Lung (tissue), 12 donors: ENCODE measurements around the gene ASGR1. TPM values are rescaled to one million over a fixed set of nuclear protein-coding genes. Genes with fewer than 3 reads are reported as not detected.

Experiments
- ATAC-seq: fragments of 200-7000 bp; cut with Tn5 transposase; one replicate; pipeline ENCODE4 v1.9.1; 2020; ENCODE audit warnings: moderate number of reproducible peaks; ENCODE audit not compliant: insufficient read depth, low FRiP score
- DNase-seq, 3 donors: peaks; one replicate each; pipeline ENCODE4 v3.0.0-alpha.2; 2013 to 2017
- H3K27ac ChIP-seq, 2 donors: one replicate each; pipeline ENCODE4 v1.5.1; 2013; ENCODE audit warnings: mild to moderate bottlenecking in 2 of 2, moderate library complexity in 2 of 2, control low read depth in 1 of 2, inconsistent platforms in 1 of 2, low read depth in 1 of 2, low read length in 1 of 2
- H3K27me3 ChIP-seq, 3 donors: one replicate each; pipeline ENCODE4 v1.5.1; 2013; ENCODE audit warnings: low read length in 2 of 3; ENCODE audit not compliant: control insufficient read depth in 3 of 3, insufficient read depth in 3 of 3
- H3K36me3 ChIP-seq, 4 donors: one replicate each; pipeline ENCODE4 v1.5.1; 2013; ENCODE audit warnings: low read length in 4 of 4, mild to moderate bottlenecking in 1 of 4, moderate library complexity in 1 of 4; ENCODE audit not compliant: control insufficient read depth in 4 of 4, insufficient read depth in 4 of 4
- H3K4me1 ChIP-seq, 5 donors: one replicate each; pipeline ENCODE4 v1.5.1; 2013; ENCODE audit warnings: low read length in 5 of 5, mild to moderate bottlenecking in 2 of 5, moderate library complexity in 1 of 5; ENCODE audit not compliant: control insufficient read depth in 5 of 5, insufficient read depth in 5 of 5
- H3K4me3 ChIP-seq: one replicate; pipeline ENCODE4 v1.5.1; 2013; ENCODE audit warnings: mild to moderate bottlenecking, control low read depth, moderate library complexity
- H3K9ac ChIP-seq, 2 donors: one replicate each; pipeline ENCODE4 v1.5.1; 2013; ENCODE audit warnings: low read length in 2 of 2, control low read depth in 1 of 2; ENCODE audit not compliant: insufficient read depth in 1 of 2
- H3K9me3 ChIP-seq, 4 donors: one replicate each; pipeline ENCODE4 v1.5.1; 2013; ENCODE audit warnings: low read length in 3 of 4, mild to moderate bottlenecking in 1 of 4, moderate library complexity in 1 of 4; ENCODE audit not compliant: control insufficient read depth in 4 of 4, insufficient read depth in 3 of 4
- WGBS, 2 donors: extraction: QIAGEN DNeasy Blood & Tissue Kit; methylation state at CpG; one replicate each; pipeline ENCODE4 v1.1.7; 2013; 5-methylcytosine and 5-hydroxymethylcytosine counted together
- polyA plus RNA-seq, 2 donors: library from polyadenylated mRNA; stranded (reverse); fragments of 200-250 nt; gene quantifications; one replicate each; pipeline ENCODE4 v1.2.1, GENCODE V29; 2013
- total RNA-seq, 2 donors: library from RNA; depleted of rRNA in 1 of 2; stranded (reverse); fragments of >200 nt in 1 of 2; gene quantifications; one replicate each; pipeline ENCODE4 v1.2.1, GENCODE V29; 2014 to 2021
- TF ChIP-seq, protein P1 (sequence below): IDR thresholded peaks from 2 replicates; pipeline ENCODE4 v1.5.1; 2012; ENCODE audit warnings: mild to moderate bottlenecking; ENCODE audit errors: control extremely low read depth, extremely low read depth
- donor health status: control.
- donor health status: control.
- donor health status: Bipolar disorder and iron deficiency.
- donor health status: healthy.
- donor health status: DM: yes; HTN: yes; CAD: no.

ASGR1 gene
- total and polyA plus RNA-seq, 4 donors = 5.9 to 11.2 (median 6.5) TPM

GRCh38 chr17:7156342-7156940 is 22.7 kb downstream of the ASGR1 start:
- Histone ChIP-seq H3K36me3 (no peaks in the 10 kb centered on the region), H3K9ac (no peak overlapping the region), H3K4me3 (no peak overlapping the region), H3K9me3 (no peaks in the 10 kb centered on the region), H3K4me1 (no peaks in the 10 kb centered on the region), H3K27me3 (no peaks in the 10 kb centered on the region), H3K27ac (no peak overlapping the region)
- 66 to 75% methylated on average over 10 of the region's 10 CpGs for WGBS, 2 donors
- no peak for ATAC-seq
- DNase-seq = no peak
- TF ChIP-seq, protein P1, sequence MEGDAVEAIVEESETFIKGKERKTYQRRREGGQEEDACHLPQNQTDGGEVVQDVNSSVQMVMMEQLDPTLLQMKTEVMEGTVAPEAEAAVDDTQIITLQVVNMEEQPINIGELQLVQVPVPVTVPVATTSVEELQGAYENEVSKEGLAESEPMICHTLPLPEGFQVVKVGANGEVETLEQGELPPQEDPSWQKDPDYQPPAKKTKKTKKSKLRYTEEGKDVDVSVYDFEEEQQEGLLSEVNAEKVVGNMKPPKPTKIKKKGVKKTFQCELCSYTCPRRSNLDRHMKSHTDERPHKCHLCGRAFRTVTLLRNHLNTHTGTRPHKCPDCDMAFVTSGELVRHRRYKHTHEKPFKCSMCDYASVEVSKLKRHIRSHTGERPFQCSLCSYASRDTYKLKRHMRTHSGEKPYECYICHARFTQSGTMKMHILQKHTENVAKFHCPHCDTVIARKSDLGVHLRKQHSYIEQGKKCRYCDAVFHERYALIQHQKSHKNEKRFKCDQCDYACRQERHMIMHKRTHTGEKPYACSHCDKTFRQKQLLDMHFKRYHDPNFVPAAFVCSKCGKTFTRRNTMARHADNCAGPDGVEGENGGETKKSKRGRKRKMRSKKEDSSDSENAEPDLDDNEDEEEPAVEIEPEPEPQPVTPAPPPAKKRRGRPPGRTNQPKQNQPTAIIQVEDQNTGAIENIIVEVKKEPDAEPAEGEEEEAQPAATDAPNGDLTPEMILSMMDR = no peak

DNA sequence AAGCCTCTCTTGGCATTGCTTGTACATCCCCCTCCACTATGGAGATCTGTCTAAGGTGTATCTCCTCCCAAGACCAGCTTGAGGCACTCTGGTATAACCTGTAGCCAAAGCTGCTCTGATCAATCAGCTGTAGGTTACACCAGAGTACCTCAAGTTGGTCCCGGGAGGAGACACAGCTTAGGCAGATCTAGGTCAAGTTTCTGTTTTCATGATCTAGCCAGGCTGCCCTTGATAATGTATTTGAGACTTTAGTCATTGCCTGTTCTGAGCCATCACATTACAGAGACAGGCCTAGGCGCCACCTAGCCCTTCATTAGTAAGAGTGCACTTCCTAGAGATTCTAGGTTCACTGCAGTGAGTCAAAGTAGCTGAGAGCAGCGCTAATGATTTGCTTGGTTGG is 31.4 kb downstream of the ASGR1 start:
- H3K4me1 ChIP-seq = no peaks in the 10 kb centered on the region
- no peaks in the 10 kb centered on the region for H3K9me3 ChIP-seq
- no peaks in the 10 kb centered on the region for H3K36me3 ChIP-seq
- H3K9ac ChIP-seq = no peak overlapping the region
- H3K27ac ChIP-seq = no peak overlapping the region
- no peaks in the 10 kb centered on the region for H3K27me3 ChIP-seq
- H3K4me3 ChIP-seq = no peak overlapping the region
- 77 to 93% methylated on average over 3 of the region's 3 CpGs for WGBS, 2 donors
- DNase-seq (no peak), ATAC-seq (no peak)
- TF ChIP-seq, protein P1 = no peak

DNA sequence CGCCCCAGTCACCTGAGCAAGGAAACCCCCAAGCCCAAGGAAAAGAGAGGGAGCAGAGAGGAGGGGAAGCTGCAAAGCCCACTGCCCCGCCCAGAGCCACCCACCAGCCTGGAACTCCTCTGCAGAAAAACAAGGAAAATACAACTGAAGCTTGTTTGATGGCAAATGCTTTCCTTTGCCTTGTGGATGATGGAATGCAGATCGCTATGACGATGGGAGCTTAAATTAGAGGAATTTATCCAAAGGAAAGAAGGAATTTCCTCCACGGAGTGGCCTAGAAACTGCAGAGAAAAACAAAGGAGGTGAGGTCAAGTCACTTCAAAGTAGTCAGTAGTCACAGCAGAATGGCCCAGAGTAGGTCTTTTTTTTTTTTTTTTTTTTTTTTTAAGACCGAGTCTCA is 33.1 kb downstream of the ASGR1 start:
- WGBS, 2 donors = 62 to 65% methylated on average over 6 of the region's 6 CpGs
- TF ChIP-seq, protein P1 = no peak
- no peak overlapping the region for H3K27ac ChIP-seq
- H3K9ac ChIP-seq = no peak overlapping the region
- peaks cover 0 to 2% (median 0%) of the 10 kb centered on the region in 3 donors for H3K27me3 ChIP-seq
- no peak overlapping the region for H3K4me3 ChIP-seq
- no peaks in the 10 kb centered on the region for H3K36me3 ChIP-seq
- DNase-seq = no peak
- no peaks in the 10 kb centered on the region for H3K9me3 ChIP-seq
- peaks cover 0 to 9% (median 0%) of the 10 kb centered on the region in 5 donors for H3K4me1 ChIP-seq
- no peak for ATAC-seq

DNA sequence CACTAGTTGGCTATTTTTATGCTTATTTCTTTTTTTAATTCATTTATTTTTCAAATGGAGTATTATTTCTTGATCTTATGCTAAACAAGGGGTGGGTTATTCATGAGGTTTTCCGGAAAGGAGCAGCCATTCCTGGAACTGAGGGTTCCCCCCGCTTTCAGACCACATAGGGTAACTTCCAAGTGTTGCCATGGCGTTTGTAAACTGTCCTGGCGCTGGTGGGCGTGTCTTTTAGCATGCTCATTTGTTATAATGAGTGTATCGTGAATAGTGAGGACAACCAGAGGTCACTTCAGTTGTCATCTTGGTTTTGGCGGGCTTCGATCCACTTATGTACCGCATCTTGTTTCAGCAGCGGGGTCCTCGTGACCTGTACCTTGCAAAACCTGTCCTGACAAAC is 35.0 kb downstream of the ASGR1 start:
- peaks cover 0 to 9% (median 0%) of the 10 kb centered on the region in 5 donors for H3K4me1 ChIP-seq
- H3K27ac ChIP-seq = no peak overlapping the region
- ATAC-seq (no peak), DNase-seq (no peak)
- no peaks in the 10 kb centered on the region for H3K9me3 ChIP-seq
- TF ChIP-seq, protein P1 = no peak
- no peak overlapping the region for H3K9ac ChIP-seq
- H3K4me3 ChIP-seq = no peak overlapping the region
- 63 to 78% methylated on average over 11 of the region's 11 CpGs for WGBS, 2 donors
- H3K36me3 ChIP-seq = no peaks in the 10 kb centered on the region
- peaks cover 0 to 4% (median 0%) of the 10 kb centered on the region in 3 donors for H3K27me3 ChIP-seq
